ENCODE data around the gene CLEC4F.

Gene CLEC4F

GRCh38 chr2:70796262-70796661, 24.1 kb downstream of the CLEC4F start:
- TF ChIP-seq, protein P1, sequence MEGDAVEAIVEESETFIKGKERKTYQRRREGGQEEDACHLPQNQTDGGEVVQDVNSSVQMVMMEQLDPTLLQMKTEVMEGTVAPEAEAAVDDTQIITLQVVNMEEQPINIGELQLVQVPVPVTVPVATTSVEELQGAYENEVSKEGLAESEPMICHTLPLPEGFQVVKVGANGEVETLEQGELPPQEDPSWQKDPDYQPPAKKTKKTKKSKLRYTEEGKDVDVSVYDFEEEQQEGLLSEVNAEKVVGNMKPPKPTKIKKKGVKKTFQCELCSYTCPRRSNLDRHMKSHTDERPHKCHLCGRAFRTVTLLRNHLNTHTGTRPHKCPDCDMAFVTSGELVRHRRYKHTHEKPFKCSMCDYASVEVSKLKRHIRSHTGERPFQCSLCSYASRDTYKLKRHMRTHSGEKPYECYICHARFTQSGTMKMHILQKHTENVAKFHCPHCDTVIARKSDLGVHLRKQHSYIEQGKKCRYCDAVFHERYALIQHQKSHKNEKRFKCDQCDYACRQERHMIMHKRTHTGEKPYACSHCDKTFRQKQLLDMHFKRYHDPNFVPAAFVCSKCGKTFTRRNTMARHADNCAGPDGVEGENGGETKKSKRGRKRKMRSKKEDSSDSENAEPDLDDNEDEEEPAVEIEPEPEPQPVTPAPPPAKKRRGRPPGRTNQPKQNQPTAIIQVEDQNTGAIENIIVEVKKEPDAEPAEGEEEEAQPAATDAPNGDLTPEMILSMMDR (IDR thresholded peaks at IDR 0.05; ENCODE audit: low read depth, low read length) = no peak
- no peak for DNase-seq

DNA sequence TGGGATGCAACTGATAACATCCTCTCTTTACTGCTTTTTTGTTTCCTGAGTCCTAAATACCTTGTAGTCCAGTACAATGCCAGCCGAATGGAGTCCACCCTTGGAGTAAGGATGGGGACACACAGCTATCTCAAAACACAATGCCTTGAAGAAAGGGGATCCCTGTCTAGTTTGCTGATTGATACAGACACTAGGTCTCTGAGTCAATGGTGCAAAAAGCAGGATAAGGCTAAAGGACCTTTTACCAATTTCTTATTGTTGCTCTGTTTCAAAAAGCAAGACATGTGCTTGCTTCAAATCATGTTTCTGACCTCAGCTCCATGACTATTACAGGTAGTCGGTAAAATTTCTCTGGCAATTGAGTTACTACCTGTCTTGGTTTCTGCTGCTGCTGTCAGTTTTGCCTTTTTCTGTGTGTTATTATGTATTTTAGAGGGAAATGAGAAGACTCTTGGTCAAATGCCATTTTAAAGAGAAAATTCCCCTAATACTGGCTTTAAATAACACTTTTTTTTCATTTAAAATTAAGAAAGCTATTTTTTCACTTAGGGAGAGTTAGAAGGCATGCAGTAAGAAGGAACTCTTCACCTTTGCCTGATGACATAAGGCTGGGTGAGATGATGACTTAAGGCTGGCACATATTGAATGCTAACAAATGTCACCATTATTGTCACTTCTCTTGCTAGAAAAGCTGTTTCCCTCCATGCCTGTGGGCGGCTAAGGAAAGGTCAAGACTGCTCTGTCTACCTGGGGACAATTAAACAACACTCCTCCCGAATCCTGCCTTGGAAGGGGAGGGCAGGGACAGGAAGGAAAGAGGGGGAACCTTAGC, 25.0 kb downstream of the CLEC4F start:
- no peaks in the 10 kb centered on the region for H3K9me3 ChIP-seq
- no peaks in the 10 kb centered on the region for H3K36me3 ChIP-seq
- no peak for DNase-seq
- no peak overlapping the region for H3K4me3 ChIP-seq (ENCODE audit: low read depth, low read length)
- peaks cover 5% of the 10 kb centered on the region for H3K27me3 ChIP-seq
- TF ChIP-seq, protein P1 (IDR thresholded peaks at IDR 0.05; ENCODE audit: low read depth, low read length) = no peak
- H3K4me1 ChIP-seq = no peaks in the 10 kb centered on the region

More at GRCh38 chr2:70796262-70796661, 24.1 kb downstream of the CLEC4F start:
- H3K4me1 ChIP-seq = no peaks in the 10 kb centered on the region
- no peaks in the 10 kb centered on the region for H3K36me3 ChIP-seq
- no peaks in the 10 kb centered on the region; the same call in 1 of the 2 replicates for H3K27me3 ChIP-seq
- H3K4me3 ChIP-seq (ENCODE audit: low read depth, low read length) = no peak overlapping the region
- H3K9me3 ChIP-seq = no peaks in the 10 kb centered on the region

DNA sequence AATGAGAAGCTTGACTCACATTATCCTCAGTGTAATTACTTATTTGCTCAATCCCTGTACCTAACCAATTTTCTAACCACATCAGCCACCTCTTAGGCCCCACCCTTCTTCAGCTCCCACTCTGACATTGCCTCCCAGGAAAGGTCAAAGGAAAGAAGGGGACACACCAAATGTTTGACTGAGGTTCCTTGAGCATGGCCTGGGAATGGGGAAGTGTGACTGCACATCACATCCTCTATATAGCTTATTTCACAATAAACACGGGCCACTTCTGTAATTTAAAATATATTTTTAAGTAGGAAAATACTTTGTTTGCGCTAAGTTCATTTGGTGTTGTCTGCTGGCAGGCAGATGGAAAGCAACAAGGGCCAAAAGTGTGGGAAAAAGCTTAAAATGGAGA, 26.9 kb downstream of the CLEC4F start:
- Histone ChIP-seq H3K9me3 (no peaks in the 10 kb centered on the region), H3K4me3 (ENCODE audit: low read depth, low read length) (no peak overlapping the region), H3K27me3 (peaks cover 16% of the 10 kb centered on the region), H3K4me1 (no peaks in the 10 kb centered on the region), H3K36me3 (no peaks in the 10 kb centered on the region)
- no peak for DNase-seq
- TF ChIP-seq, protein P1 (IDR thresholded peaks at IDR 0.05; ENCODE audit: low read depth, low read length) = no peak

- Histone ChIP-seq H3K27me3 (peaks cover 16% of the 10 kb centered on the region), H3K4me1 (no peaks in the 10 kb centered on the region)
- TF ChIP-seq, protein P1 (IDR thresholded peaks at IDR 0.05; ENCODE audit: low read depth, low read length) = no peak
Observed at GRCh38 chr2:70790136-70790828, 30.1 kb downstream of the CLEC4F start, which contains the start of gene FIGLA. Gene FIGLA (minus strand): TSS chr2:70790643. CDS start chr2:70790638, 5 bp downstream.

GRCh38 chr2:70789304-70790135, 30.9 kb downstream of the CLEC4F start:
- DNase-seq = peak; percentile 54
- Histone ChIP-seq H3K9me3 (no peaks in the 10 kb centered on the region), H3K4me1 (no peaks in the 10 kb centered on the region), H3K36me3 (no peaks in the 10 kb centered on the region), H3K4me3 (ENCODE audit: low read depth, low read length) (no peak overlapping the region), H3K27me3 (peaks cover 16% of the 10 kb centered on the region)
- TF ChIP-seq, protein P1 (IDR thresholded peaks at IDR 0.05; ENCODE audit: low read depth, low read length) = peak; percentile 63

More at GRCh38 chr2:70790136-70790828, 30.1 kb downstream of the CLEC4F start, which contains the start of gene FIGLA:
- no peaks in the 10 kb centered on the region for H3K36me3 ChIP-seq
- H3K9me3 ChIP-seq = no peaks in the 10 kb centered on the region
- H3K4me3 ChIP-seq (ENCODE audit: low read depth, low read length) = no peak within 1 kb of the TSS
- DNase-seq = no peak

Data from BE2C (cell line).